Kidney capillary endothelial cell (primary cell): ENCODE results near the gene MPP3.
A peak's percentile ranks its signal among the peaks of the same experiment; 100 is the strongest.
"Not testable (repeated sequence)": the region's sequence is repeated elsewhere in the genome, so short reads cannot be mapped to it uniquely, and the experiment has no call there.

ENCODE experiments used
- DNase-seq: peaks from one replicate; pipeline ENCODE4 v3.0.0-alpha.2; 2018; ENCODE audit warnings: low spot score

The MPP3 gene

GRCh38 chr17:43808076-43808475 is 24.9 kb downstream of the MPP3 start:
- DNase-seq: no peak

DNA sequence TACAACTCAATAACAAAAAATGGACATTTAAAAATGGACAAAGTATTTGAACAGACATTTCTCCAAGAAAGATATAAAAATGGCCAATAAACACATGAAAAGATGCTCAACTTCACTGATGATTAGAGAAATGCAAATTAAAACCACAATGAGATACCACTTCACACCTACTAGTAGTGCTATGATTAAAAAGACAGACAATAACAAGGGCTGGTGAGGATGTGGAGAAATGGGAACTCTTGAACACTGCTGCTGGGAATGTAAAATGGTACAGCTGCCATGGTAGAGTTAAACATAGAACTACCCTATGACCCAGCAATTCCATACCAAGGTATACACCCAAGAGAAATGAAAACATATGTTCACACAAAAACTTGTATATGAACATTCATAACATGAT is 27.8 kb downstream of the MPP3 start:
- DNase-seq: no peak

DNA sequence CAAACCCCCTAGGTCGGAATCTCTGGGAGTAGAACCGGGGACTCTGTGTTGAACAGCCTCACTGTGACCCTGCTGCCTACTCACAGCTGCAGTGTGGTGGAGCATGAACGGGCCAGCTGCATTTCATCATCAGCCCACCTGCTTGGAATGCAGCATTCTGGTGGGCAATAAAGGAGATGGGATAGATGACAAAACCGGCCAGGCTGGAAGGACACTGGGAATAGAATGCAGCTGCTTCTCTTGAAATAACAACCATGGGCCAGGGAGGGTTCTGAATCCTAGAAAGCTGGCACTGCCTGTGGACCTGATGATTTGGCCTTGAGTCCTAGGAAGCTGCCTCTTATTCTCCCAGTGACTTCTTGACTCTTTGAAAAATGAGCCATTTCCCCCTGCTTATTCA is 29.2 kb downstream of the MPP3 start:
- DNase-seq: no peak

- no peak for DNase-seq
Observed at GRCh38 chr17:43801844-43802243, 31.1 kb downstream of the MPP3 start.

- DNase-seq: no peak
Observed at GRCh38 chr17:43800736-43801135, 32.2 kb downstream of the MPP3 start.

- no peak for DNase-seq
Observed at GRCh38 chr17:43799047-43799446, 33.9 kb downstream of the MPP3 start.

DNA sequence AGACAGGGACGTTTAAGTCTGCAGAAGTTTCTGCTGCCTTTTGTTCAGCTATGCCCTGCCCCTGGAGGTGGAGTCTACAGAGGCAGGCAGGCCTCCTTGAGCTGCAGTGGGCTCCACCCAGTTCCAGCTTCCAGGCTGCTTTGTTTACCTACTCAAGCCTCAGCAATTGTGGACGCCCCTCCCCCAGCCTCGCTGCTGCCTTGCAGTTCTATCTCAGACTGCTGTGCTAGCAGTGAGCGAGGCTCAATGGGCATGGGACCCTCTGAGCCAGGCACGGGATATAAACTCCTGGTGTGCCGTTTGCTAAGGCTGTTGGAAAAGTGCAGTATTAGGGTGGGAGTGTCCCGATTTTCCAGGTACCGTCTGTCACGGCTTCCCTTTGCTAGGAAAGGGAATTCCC is 34.9 kb downstream of the MPP3 start:
- DNase-seq: not testable (repeated sequence)

DNA sequence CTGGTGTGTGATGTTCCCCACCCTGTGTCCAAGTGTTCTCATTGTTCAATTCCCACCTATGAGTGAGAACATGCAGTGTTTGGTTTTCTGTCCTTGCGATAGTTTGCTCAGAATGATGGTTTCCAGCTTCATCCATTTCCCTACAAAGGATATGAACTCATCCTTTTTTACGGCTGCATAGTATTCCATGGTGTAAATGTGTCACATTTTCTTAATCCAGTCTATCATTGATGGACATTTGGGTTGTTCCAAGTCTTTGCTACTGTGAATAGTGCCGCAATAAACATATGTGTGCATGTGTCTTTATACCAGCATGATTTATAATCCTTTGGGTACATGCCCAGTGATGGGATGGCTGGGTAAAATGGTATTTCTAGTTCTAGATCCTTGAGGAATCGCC is 40.3 kb downstream of the MPP3 start:
- DNase-seq: not testable (repeated sequence)

- DNase-seq: no peak
Observed at GRCh38 chr17:43791589-43791988, 41.4 kb downstream of the MPP3 start.

- DNase-seq: no peak
Observed at GRCh38 chr17:43790311-43790940, 42.5 kb downstream of the MPP3 start.

- no peak for DNase-seq
Observed at GRCh38 chr17:43789482-43789881, 43.5 kb downstream of the MPP3 start.

DNA sequence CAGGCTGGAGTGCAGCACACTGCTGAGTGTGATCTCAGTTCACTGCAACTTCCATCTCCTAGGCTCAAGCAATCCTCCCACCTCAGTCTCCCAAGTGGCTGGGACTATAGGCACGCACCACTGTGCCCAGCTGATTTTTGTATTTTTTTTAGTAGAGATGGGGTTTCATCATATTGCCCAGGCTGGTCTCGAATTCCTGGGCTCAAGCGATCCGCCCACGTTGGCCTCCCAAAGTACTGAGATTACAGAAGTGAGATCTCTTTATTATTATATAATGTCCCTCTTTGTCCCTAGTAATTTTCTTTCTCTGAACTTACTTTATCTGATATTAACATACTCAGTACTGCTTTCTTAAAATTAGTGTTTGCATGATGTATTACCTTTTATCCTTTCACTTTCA is 44.4 kb downstream of the MPP3 start:
- no peak for DNase-seq

DNA sequence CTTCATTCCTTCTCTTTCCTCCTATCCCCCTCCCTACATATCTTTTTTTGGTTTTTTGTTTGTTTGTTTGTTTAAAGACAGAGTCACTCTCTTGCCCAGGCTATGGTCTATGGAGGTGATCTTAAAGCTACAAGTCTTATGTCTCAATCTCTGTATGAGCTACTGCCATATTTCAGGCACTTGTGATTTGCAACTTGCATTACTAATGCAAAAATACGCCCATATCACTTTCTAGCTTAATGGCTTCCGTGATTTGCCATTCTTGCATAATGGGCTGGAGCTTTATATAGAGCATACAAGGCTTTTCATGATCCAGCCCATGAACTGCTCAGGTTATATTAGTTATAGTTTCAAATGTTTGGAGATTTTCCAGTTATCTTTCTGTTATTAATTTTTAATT is 45.2 kb downstream of the MPP3 start:
- DNase-seq: no peak

DNA sequence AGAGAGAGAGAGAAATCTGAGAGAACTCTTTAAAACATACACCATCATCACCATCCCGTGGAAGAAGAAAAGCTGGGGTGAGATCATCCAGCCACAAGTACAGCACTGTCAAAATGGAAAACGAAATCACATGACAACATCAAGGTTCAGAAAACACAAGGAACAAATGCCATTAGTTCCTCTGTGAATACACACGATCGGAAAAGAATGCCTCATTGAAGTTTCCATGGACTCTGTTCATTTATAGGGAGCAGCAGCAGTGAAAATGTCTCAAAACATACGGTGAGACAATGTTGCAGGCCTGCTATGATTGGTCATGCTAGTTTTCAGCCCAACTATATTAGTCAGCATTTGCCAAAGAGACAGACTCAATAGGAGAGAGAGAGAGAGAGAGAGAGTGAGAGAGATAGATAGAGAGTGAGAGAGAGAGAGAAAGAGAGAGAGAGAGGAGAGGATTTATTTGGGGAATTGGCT is 48.3 kb downstream of the MPP3 start:
- no peak for DNase-seq

DNA sequence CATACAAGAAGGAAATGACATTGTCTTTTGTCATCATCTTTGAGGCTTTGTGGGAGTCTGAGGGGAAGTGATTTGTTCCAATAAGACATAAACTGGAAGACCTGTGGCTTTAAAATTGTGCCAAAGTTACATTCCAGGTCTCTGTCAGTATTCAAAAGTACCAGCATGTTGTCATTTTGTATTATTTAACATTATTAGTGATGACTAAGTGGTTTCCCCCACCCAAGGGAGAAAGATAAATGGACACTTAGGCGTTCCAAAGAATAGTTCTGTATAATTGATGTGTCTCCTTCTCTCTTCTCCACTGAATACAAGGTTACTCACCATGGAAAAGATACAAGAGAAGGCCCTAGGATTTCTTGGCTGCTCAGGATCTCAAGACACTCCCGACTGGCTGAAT is 48.9 kb downstream of the MPP3 start:
- DNase-seq: no peak

DNA sequence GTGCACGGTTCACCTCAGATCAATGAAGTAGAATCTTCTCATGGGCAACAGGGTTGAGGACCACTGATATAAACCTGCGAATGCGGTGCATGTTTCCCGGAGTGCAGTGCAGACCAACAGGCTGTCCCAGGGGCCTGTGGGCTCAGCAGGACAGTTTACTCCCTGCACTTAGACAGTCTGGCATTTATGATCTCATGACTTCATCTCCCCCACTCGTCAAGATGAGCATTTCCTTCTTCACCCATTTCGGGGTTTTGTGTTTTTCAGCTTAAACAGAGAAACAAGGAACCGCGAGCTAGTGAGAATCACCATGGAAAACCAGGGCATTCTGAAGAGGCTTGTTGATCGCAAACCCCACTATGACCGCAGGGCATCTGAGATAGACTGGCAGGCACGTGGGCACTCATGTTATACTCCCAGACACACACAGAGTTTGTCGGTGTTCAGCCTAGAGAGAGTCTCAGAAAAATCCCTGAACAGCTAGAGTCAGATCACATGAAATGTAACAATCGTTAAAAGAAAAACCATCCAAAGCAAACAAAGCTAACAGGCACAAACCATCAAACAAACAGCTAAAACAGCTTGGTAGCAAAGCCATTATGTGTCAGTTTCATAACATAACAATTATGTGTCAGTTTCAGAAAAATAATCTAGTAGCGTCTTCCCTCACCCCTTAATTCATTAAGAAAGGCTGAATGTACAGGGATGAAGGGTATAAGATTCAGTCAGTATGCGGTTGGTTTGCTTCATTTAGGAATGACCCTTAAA is 49.8 kb downstream of the MPP3 start:
- DNase-seq: no peak

GRCh38 chr17:43780135-43780534 is 52.8 kb downstream of the MPP3 start, which contains the start of gene CFAP97D1:
Gene CFAP97D1, plus strand, starts transcription at chr17:43780435. Its CDS starts 28 bp downstream, at chr17:43780463.
- DNase-seq: no peak

- DNase-seq: no peak
Observed at GRCh38 chr17:43779145-43780125, 53.5 kb downstream of the MPP3 start.

DNA sequence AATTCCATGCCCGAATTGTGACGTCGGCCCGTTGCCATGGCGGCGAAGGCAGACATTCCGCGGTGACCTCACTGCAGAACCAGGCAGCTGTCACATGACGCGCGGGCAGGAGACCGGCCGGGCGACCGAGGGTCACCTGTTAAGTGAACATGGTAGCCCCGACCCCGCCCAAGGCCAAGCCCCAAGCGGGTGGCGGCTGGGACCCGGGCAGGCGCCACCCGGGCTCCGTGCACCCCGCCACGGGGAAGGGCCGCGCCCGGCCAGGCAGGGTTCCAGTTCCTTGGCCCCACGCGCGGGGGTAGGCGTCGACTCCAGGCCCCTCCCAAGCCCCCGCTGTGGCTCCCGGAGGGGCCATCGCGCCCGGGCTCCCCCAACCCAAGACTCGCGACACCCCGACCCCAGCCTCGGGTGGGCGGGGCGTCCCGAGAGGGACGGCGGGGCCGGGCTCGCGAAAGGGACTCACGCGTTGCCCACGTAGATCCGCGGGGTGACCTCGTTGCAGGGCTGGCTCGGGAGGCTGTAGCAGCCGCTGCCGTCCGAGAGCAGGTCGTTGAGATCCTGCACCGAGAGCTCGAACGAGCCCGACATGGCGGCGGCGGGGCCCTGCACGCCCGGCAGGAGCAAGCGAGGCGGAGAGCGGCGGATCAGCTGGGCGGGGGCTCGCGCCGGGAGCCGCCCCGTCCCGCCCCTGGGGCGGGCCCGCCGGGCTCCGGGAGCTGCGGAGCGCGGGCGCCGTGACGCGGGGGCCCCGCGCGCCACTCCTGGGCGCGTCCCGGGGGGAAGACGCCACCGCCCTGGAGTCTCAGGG is 54.4 kb downstream of the MPP3 start, which contains the start of gene DUSP3:
DUSP3 (minus strand) TSS at position 641 of the 808 bp plus-strand sequence; CDS start at position 588, 53 bp downstream.
- DNase-seq: peak; percentile 77

DNA sequence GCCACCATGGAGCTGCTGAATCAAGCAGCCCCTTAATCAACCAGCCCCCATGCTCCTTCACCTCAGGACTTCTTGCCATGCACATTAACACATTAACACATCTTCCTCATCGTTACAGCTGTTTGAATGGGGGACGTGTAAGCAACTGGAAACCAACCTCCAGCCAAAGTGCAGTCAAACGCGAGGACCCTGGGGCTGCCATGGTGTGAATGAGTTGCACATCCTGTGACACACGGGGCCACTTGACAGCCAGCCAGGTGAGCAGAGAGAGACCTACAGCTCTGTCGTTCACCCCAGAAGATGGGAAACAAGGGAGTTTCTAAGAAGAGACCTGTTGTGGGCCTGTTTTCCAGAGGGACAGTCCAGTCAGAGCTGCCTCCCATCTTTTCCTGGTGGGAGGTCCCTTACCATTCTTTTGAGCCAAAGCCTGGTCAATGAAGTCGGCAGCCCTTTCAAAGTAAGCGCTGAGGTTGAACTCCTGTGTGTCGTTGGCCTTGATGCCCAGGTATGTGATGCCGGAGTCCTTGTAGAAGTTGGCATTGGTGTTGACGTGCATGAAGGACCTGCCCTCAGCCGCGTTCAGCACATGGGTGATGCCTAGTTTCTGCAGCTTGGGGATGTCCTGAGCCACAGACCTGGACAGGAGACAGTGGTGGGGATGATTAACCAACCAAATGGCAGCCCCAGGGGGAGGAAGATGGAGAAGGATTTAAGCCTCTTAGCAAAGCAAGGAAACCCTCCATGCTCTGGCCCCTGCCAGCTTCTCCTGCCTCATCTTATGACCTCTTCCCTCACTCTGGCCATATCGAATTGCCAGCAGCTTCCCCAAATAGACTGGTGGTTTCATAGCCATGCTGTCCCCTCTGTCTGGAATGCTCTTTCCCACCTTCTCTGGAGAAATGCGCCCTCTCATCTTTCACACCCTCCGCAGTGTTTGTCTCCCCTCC is 58.4 kb downstream of the MPP3 start:
- DNase-seq: no peak
